HepG2 (cell line): ENCODE measurements around the gene GSX1. TPM values are rescaled to one million over a fixed set of nuclear protein-coding genes. Genes with fewer than 3 reads are reported as not detected.

Source experiments
- ATAC-seq: fragments of 200-7000 bp; cut with Tn5 transposase; 3 replicates; pipeline ENCODE4 v1.9.1; 2020; ENCODE audit warnings: mild to moderate bottlenecking, moderate library complexity
- BruUV-seq: library from RNA; stranded (reverse); fragments of 400-500 nt; replicated peaks from 2 replicates; lab custom pipeline; 2021; lab: Mats Ljungman, UMichigan
- CTCF ChIA-PET: fragments of 300-600 bp; formaldehyde crosslinking; extraction: SDS; loops from one replicate; lab custom pipeline; 2021; ENCODE audit warnings: low total read pairs, inconsistent platforms, low intra/inter-chr PET ratio; lab: Yijun Ruan, JAX
- POLR2A ChIA-PET: fragments of 350-600 bp; sonication (Branson Sonifier 250); formaldehyde crosslinking; loops from one replicate; lab custom pipeline; 2020; ENCODE audit warnings: antibody characterized with exemption, inconsistent platforms; lab: Yijun Ruan, JAX
- DNase-seq: peaks from one replicate; pipeline ENCODE4 v3.0.0-alpha.2; 2015; ENCODE audit warnings: low spot score
- FAIRE-seq: peaks from 3 replicates; lab custom pipeline; 2011; peaks lifted over from hg19 to GRCh38; lab: Jason Lieb, UNC
- H2AFZ ChIP-seq: one replicate; pipeline ENCODE4 v1.6.1; 2011; ENCODE audit warnings: low read length, inconsistent platforms
- H3K27ac ChIP-seq: fragments of 300-600 bp; 3 replicates; pipeline ENCODE4 v1.8.0; 2011; ENCODE audit warnings: mixed run types, mild to moderate bottlenecking, mixed read lengths, low read length, inconsistent platforms; ENCODE audit not compliant: insufficient read depth; ENCODE audit errors: extremely low read length
- H3K27me3 ChIP-seq, 2 experiments: fragments of 200-600 bp in 1 of 2; 2 replicates in 1 of 2; 3 replicates in 1 of 2; pipeline versions ENCODE4 v1.6.0 to v1.8.0; 2011; ENCODE audit warnings: low read length in 2 of 2, mild to moderate bottlenecking in 2 of 2, moderate library complexity in 2 of 2, inconsistent platforms in 1 of 2; ENCODE audit not compliant: insufficient read depth in 2 of 2, control insufficient read depth in 1 of 2
- H3K36me3 ChIP-seq, 2 experiments: fragments of 200-600 bp in 1 of 2; replicated peaks in 1 of 2; 2 replicates in 1 of 2; 3 replicates in 1 of 2; pipeline versions ENCODE4 v1.5.1 to v1.8.0; 2011; ENCODE audit warnings: low read length in 2 of 2, inconsistent platforms in 1 of 2; ENCODE audit not compliant: insufficient read depth in 2 of 2, control insufficient read depth in 1 of 2
- H3K4me1 ChIP-seq: 2 replicates; pipeline ENCODE4 v1.5.1; 2012; ENCODE audit warnings: low read length, inconsistent platforms; ENCODE audit not compliant: insufficient read depth
- H3K4me2 ChIP-seq: 2 replicates; pipeline ENCODE4 v1.6.0; 2011; ENCODE audit warnings: low read depth, low read length, inconsistent platforms
- H3K4me3 ChIP-seq, 3 experiments: fragments of 200-600 bp in 1 of 3; sonication (generic), shearing (Covaris generic) in 1 of 3; replicated peaks in 1 of 3; 2 replicates each; pipeline ENCODE4 v1.5.1; 2011 to 2016; ENCODE audit warnings: low read length in 3 of 3, inconsistent platforms in 2 of 3, low read depth in 2 of 3, mild to moderate bottlenecking in 2 of 3, control low read depth in 1 of 3, mixed read lengths in 1 of 3; ENCODE audit not compliant: insufficient read depth in 1 of 3
- H3K79me2 ChIP-seq: one replicate; pipeline ENCODE4 v1.6.1; 2011; ENCODE audit warnings: low read length, inconsistent platforms; ENCODE audit not compliant: insufficient read depth
- H3K9ac ChIP-seq: 2 replicates; pipeline ENCODE4 v1.6.0; 2011; ENCODE audit warnings: mild to moderate bottlenecking, low read depth, low read length, inconsistent platforms; ENCODE audit not compliant: insufficient read depth
- H3K9me3 ChIP-seq: 2 replicates; pipeline ENCODE4 v1.5.1; 2012; ENCODE audit warnings: mild to moderate bottlenecking, low read length
- H4K20me1 ChIP-seq: 2 replicates; pipeline ENCODE4 v1.6.0; 2011; ENCODE audit warnings: inconsistent platforms, mild to moderate bottlenecking, low read length, moderate library complexity; ENCODE audit not compliant: insufficient read depth
- HMGXB3 ChIP-seq: sonication (generic); formaldehyde crosslinking; IDR thresholded peaks from 2 replicates; pipeline ENCODE4 v1.4.0; 2020; ENCODE audit warnings: missing genetic modification reagents, borderline replicate concordance
- MAFF ChIP-seq: IDR thresholded peaks from 2 replicates; pipeline ENCODE4 v1.6.1; 2011; ENCODE audit warnings: low read depth, low read length, improper control_type of control experiment
- MAFK ChIP-seq, 2 experiments: IDR thresholded peaks in 1 of 2; conservative IDR thresholded peaks in 1 of 2; 2 replicates each; pipeline ENCODE4 v1.6.1; 2011; ENCODE audit warnings: improper control_type of control experiment in 2 of 2, low read length in 2 of 2
- MYPOP ChIP-seq: sonication (generic); formaldehyde crosslinking; IDR thresholded peaks from 2 replicates; pipeline ENCODE4 v1.8.1; 2023; ENCODE audit warnings: mild to moderate bottlenecking, moderate library complexity, missing genetic modification reagents
- POLR2G ChIP-seq: fragments of 200-400 bp; formaldehyde crosslinking; IDR thresholded peaks from 2 replicates; pipeline ENCODE4 v1.6.1; 2018; ENCODE audit warnings: mild to moderate bottlenecking, low read depth, low read length, moderate library complexity
- SMARCC2 ChIP-seq: fragments of 450-650 bp; IDR thresholded peaks from 2 replicates; pipeline ENCODE4 v1.6.1; 2017; ENCODE audit warnings: antibody characterized with exemption, mild to moderate bottlenecking
- SOX6 ChIP-seq, 2 experiments: fragments of 450-650 bp in 1 of 2; sonication (generic) in 1 of 2; formaldehyde crosslinking in 1 of 2; IDR thresholded peaks; 2 replicates each; pipeline versions ENCODE4 v1.4.0 to v1.6.1; 2017 to 2020; ENCODE audit warnings: antibody characterized with exemption in 1 of 2, mild to moderate bottlenecking in 1 of 2, missing genetic modification reagents in 1 of 2
- SYNCRIP ChIP-seq: fragments of 200-400 bp; formaldehyde crosslinking; IDR thresholded peaks from 2 replicates; pipeline ENCODE4 v1.6.1; 2018; ENCODE audit warnings: mild to moderate bottlenecking, low read depth, low read length; ENCODE audit not compliant: insufficient read depth
- ZNF264 ChIP-seq: sonication (generic); formaldehyde crosslinking; IDR thresholded peaks from 2 replicates; pipeline ENCODE4 v1.4.0; 2020; ENCODE audit warnings: missing genetic modification reagents
- ZNF580 ChIP-seq: IDR thresholded peaks from 2 replicates; pipeline ENCODE4 v1.6.1; 2016; ENCODE audit warnings: low read depth, borderline replicate concordance
- ZNF781 ChIP-seq: sonication (generic); formaldehyde crosslinking; IDR thresholded peaks from 2 replicates; pipeline ENCODE4 v1.5.1; 2020; ENCODE audit warnings: borderline replicate concordance, mild to moderate bottlenecking, missing genetic modification reagents; ENCODE audit errors: not compliant biosample characterization
- ZNF83 ChIP-seq: sonication (generic); formaldehyde crosslinking; IDR thresholded peaks from 2 replicates; pipeline ENCODE4 v1.4.0; 2020; ENCODE audit warnings: missing genetic modification reagents, mild to moderate bottlenecking, borderline replicate concordance
- WGBS: methylation state at CpG from one replicate; pipeline ENCODE4 v1.1.6; 2017; ENCODE audit warnings: low lambda C conversion rate; 5-methylcytosine and 5-hydroxymethylcytosine counted together
- in situ Hi-C: cut with HindIII; loops from 2 replicates; pipeline ENCODE4 v1.10.0; 2017; ENCODE audit warnings: low pct_unique_long_range_greater_than_20kb; ENCODE audit not compliant: extremely low pct_ligation_motif_present
- intact Hi-C: fragments of 100-400 bp; cut with micrococcal nuclease; formaldehyde crosslinking; loops from one replicate; pipeline ENCODE4 v1.10.0; 2022; ENCODE audit not compliant: unreplicated experiment
- polyA plus RNA-seq, 8 experiments: library from polyadenylated mRNA; depleted of rRNA in 3 of 8; stranded (reverse) in 7 of 8; unstranded in 1 of 8; fragments of >200 nt; fragmentation: Illumina TruSeq in 4 of 8; extraction: Trizol in 4 of 8; gene quantifications; 2 replicates each; pipeline versions ENCODE4 v1.2.1 to v1.2.3, GENCODE V29; 2011 to 2016; ENCODE audit warnings: low read depth in 4 of 8, missing spikeins in 1 of 8, mixed read lengths in 1 of 8; ENCODE audit not compliant: insufficient read depth in 1 of 8
- total RNA-seq, 5 experiments: library from RNA; depleted of rRNA; stranded (reverse); fragments of >200 nt; fragmentation: Illumina TruSeq; extraction: Trizol; gene quantifications; 2 replicates each; pipeline ENCODE4 v1.2.3, GENCODE V29; 2016; ENCODE audit warnings: low read depth in 1 of 5

GSX1 gene
- total and polyA plus RNA-seq, 2 of the 13 experiments (the other 11 are each of a cell fraction or from before 2014, with no cell fraction given), result not detected

- H3K9me3 ChIP-seq, result no peaks in the 10 kb centered on the region
- no peaks in the 10 kb centered on the region for H3K4me1 ChIP-seq
- no peak for TF ChIP-seq ZNF781 (CRISPR knock-in tag)
- TF ChIP-seq MAFF, result peak; percentile 49
- no peak for TF ChIP-seq ZNF264
- TF ChIP-seq MAFK (conservative IDR thresholded peaks at IDR 0.05 in 1 of 2, IDR thresholded peaks at IDR 0.05 in 1 of 2; ENCODE audit: low read length in 2 of 2), result peak; percentile 68 to 73
- TF ChIP-seq SYNCRIP, result no peak
- intact Hi-C loops, result no loop called here
- H3K9ac ChIP-seq, result no peak overlapping the region
- no peak overlapping the region for H3K27ac ChIP-seq
- ATAC-seq, result no peak
- ChIA-PET POLR2A (no interaction called here), CTCF (no interaction called here)
- H3K36me3 ChIP-seq, result no peaks in the 10 kb centered on the region
- H3K27me3 ChIP-seq, result peaks cover 0 to 25% of the 10 kb centered on the region in 2 experiments; a peak in 4 of 5 replicates
- no peak for DNase-seq
- H2AFZ ChIP-seq, result no peak overlapping the region
- H3K4me2 ChIP-seq, result no peak overlapping the region
- no peaks in the 10 kb centered on the region for H4K20me1 ChIP-seq
- in situ Hi-C loops, result no loop called here
- WGBS, result 7% methylated on average over 7 of the region's 7 CpGs
- no peak overlapping the region for H3K4me3 ChIP-seq
- no peak for FAIRE-seq
- no peaks in the 10 kb centered on the region for H3K79me2 ChIP-seq
- BruUV-seq, result no TSS peak
These were observed 17.7 kb downstream of the GSX1 start for GRCh38 chr13:27810009-27810408.

- no peak overlapping the region for H2AFZ ChIP-seq
- no peaks in the 10 kb centered on the region for H3K9me3 ChIP-seq
- H3K36me3 ChIP-seq, result no peaks in the 10 kb centered on the region
- TF ChIP-seq HMGXB3 (no peak), SMARCC2 (no peak), POLR2G (no peak), MYPOP (CRISPR knock-in tag) (no peak), ZNF580 (CRISPR knock-in tag) (no peak), ZNF83 (CRISPR knock-in tag) (no peak), SOX6 (IDR thresholded peaks at IDR 0.05) (no peak), SOX6 (CRISPR knock-in tag; IDR thresholded peaks at IDR 0.05) (no peak)
- H3K9ac ChIP-seq, result no peak overlapping the region
- BruUV-seq, result no TSS peak
- H3K27me3 ChIP-seq, result peaks cover 0 to 25% of the 10 kb centered on the region in 2 experiments; a peak in 4 of 5 replicates
- in situ Hi-C loops, result no loop called here
- H3K4me1 ChIP-seq, result no peaks in the 10 kb centered on the region
- H3K4me2 ChIP-seq, result no peak overlapping the region
- no peak for FAIRE-seq
- no peak overlapping the region for H3K27ac ChIP-seq
- intact Hi-C loops, result no loop called here
- ATAC-seq, result no peak
- no peak overlapping the region for H3K4me3 ChIP-seq
- H3K79me2 ChIP-seq, result no peaks in the 10 kb centered on the region
- DNase-seq, result no peak
- 4% methylated on average over 2 of the region's 2 CpGs for WGBS
- ChIA-PET POLR2A (no interaction called here), CTCF (no interaction called here)
- H4K20me1 ChIP-seq, result no peaks in the 10 kb centered on the region
These were observed 18.2 kb downstream of the GSX1 start for GRCh38 chr13:27810461-27810860.
